GM19438 (cell line): Measurements from ENCODE around the gene CPA3.

Experiments
- ATAC-seq: cut with Tn5 transposase; IDR thresholded peaks from one replicate; pipeline ENCODE4 v1.9.1; 2021; ENCODE audit warnings: low read depth; ENCODE audit not compliant: unreplicated experiment

Gene CPA3

GRCh38 chr3:148865049-148865448, at the start of gene CPA3:
CPA3 (plus strand) TSS chr3:148865296; CDS start chr3:148865308, 12 bp downstream.
- no peak for ATAC-seq

GRCh38 chr3:148815316-148816110, 49.6 kb upstream of the CPA3 start:
- no peak for ATAC-seq

- no peak for ATAC-seq
Observed at GRCh38 chr3:148816427-148816826, 48.7 kb upstream of the CPA3 start.

DNA sequence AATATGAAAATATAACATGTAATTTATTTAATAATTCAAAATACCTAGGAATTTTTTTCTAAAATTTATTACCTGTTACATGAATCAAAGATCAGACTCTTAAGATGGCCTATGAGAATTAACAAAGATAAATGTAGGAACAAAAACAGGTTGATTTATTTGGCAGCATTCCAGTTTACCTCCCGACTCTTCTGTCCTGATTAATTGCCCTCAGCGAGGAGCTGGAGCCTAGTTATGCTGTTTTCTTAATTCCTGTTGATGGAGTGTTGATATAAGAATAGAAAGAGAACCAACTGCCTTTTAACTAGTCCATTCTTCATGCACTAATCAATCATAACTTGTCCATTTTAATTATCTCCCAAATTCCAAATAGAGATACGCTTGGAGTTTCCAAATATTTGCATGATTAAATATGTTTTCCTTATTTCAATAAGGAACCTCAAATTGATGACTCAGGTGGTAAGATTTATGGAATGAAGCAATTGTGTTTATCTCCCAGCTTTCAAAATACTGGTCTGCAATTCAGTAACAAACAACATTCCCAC, 48.0 kb upstream of the CPA3 start:
- no peak for ATAC-seq

DNA sequence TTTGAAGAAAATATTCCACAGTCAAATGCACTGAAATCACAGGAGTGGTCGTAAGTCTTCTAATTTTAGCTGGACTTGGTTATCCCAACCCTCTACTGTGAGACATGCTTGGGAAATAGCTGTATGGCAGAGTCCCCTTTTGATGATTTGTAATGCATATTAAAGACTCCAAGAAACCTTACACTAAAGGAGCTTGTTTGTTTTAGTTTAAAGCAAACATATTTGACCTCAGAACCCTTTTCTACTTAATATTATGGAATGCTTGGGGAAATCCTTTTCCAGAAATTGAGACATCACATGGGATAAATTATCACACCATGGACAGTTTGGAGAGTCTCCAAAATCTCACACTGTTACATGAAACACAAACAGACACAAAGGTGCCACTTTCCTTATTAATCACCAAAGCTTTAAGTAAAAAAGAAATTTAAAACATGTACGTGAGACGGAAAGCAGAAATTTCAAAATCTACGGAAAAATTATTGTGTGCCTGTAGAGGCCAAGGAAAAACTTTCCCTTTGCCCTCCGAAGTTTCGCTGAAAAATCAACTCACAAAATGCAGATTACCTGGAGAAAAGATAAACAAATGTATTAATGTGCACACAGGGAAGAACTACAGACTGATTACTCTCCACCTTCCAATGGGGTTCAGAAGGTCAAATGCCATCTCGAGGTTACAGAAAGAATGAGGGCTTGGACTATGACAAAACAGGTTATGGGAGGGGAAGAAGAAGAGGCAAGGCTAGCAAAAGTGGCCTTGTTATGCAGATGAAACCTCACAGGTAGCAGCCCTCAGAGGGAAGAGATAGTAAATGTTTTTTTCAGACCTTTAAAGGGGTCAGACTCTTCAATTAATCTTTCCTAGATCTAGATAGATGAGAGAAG, 44.5 kb upstream of the CPA3 start:
- no peak for ATAC-seq

GRCh38 chr3:148823026-148823425, 42.1 kb upstream of the CPA3 start:
- ATAC-seq: no peak

- ATAC-seq: no peak
Observed at GRCh38 chr3:148825476-148825875, 39.6 kb upstream of the CPA3 start.

DNA sequence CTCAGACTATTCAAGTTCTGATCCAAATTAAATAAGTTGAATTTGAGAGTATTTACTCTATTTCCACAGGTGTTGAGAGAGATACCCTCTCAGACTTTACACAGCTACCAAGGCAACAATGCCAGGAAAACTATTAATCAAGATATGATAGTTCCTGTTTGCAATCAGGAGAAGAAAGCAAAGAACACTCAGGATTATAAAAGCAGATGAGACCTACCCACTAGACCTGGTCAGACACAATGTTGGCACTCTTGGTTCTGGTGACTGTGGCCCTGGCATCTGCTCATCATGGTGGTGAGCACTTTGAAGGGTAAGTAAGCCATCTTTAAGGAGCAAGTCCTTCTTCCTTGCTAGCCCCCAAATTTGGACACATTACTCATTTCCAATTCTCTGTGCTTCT, 37.5 kb upstream of the CPA3 start, which contains the start of gene CPB1:
Gene CPB1, plus strand, starts transcription at position 227 of the 400 bp plus-strand sequence. Its CDS starts 13 bp downstream, at position 240.
- no peak for ATAC-seq

DNA sequence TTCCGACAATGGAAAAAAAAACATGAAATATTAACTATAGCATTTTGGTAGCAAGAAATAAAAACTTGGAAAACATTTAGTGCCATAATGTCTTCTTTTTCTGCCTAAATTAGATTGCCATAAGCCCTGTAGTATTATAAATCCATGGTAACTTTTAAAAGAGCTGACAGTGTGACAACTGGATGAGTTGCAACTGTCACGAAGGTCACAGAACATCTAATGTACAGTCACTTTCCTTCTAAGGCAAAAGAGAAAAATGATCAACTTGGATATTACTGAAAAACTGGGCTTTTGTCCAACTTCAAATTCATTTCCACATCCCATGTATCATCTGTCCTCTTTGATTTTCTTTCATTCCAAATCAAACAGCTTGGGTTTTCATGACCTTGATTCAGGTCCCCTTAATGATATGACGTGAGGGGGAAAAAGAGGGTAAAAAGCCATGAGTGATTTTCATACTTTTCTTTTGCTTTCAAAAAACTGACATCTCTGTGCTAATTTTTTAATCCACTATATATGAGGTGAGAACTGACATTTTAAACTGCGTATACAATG, 36.9 kb upstream of the CPA3 start:
- ATAC-seq: no peak

- ATAC-seq: no peak
Observed at GRCh38 chr3:148829926-148830325, 35.2 kb upstream of the CPA3 start.

GRCh38 chr3:148833223-148833622, 31.9 kb upstream of the CPA3 start:
- no peak for ATAC-seq

- ATAC-seq: no peak
Observed at GRCh38 chr3:148839805-148840204, 25.3 kb upstream of the CPA3 start.

DNA sequence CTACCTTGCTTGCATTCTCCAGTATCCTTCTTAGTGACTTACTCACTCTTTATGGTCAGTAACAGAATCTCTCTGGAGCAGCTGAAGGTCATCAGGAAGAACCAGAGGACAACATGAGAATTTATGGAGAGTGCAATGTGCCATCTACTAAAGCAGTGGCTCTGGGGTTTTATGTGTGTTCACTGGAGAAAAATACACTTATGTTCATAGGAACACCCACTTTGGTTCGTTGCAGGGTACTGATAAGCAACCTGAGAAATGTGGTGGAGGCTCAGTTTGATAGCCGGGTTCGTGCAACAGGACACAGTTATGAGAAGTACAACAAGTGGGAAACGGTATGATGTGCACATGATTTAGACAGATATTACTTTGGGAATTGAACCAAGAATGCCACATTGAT, 24.6 kb upstream of the CPA3 start:
- ATAC-seq: no peak

GRCh38 chr3:148845756-148846395, 19.2 kb upstream of the CPA3 start:
- ATAC-seq: no peak

GRCh38 chr3:148847351-148847750, 17.7 kb upstream of the CPA3 start:
- ATAC-seq: no peak

GRCh38 chr3:148848410-148848809, 16.7 kb upstream of the CPA3 start:
- no peak for ATAC-seq

DNA sequence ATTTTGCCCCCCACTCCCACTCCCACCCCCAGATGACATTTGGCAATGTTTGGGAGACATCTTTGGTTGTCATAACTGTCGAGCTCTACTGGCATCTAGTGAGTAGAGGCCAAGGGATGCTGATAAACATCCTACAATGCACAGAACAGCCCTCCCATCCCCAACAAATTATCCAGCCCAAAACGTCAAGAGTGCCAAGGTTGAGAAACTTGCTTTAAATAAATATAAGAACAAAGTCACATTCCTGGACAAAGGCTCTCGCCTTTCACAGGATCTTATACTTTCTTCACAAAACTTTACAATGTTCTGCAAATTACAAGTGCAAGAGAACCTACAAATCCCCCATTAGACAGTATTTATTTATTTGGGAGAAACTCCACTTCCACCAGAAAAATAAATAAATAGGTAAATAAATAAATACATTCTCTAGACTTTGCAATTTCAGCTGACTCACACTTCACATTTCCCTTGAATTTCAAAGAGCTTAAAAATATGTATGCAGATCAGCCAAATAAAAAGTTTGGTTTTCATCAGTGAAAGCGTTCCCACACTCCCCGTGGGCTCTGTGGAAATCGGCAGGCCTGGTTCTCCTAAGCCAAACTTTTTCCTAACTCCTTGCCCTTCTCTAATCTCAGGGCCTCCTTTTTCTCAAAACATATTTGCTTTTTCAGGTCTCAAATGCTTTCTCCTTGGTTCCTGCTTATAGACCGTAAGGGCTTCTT, 12.7 kb upstream of the CPA3 start:
- no peak for ATAC-seq

GRCh38 chr3:148853076-148853475, 12.0 kb upstream of the CPA3 start:
- ATAC-seq: no peak

GRCh38 chr3:148854061-148854460, 11.0 kb upstream of the CPA3 start:
- no peak for ATAC-seq

DNA sequence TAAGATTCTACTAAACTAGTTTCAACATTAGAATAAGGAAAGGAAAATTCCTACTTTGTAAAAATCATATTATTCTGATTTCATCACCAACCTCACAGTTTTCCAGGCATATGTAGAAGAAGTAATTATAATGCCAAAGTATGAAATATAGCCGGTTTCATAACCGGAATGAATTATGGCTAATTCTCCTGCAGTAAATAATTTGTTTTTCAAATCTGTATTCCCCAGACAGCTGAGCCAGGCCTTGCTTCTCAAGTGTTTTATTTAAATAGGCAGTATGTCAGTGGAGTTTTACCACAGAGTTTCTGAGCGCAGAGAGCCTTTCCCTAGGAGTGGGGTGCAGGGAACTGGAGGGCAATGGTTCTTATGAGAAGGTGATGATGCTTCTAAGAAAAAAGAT, 8.7 kb upstream of the CPA3 start:
- ATAC-seq: no peak
